ENCODE data around the gene CHRDL1.
"Not testable (repeated sequence)": the region's sequence is repeated elsewhere in the genome, so short reads cannot be mapped to it uniquely, and the experiment has no call there.

The CHRDL1 gene, protein sequence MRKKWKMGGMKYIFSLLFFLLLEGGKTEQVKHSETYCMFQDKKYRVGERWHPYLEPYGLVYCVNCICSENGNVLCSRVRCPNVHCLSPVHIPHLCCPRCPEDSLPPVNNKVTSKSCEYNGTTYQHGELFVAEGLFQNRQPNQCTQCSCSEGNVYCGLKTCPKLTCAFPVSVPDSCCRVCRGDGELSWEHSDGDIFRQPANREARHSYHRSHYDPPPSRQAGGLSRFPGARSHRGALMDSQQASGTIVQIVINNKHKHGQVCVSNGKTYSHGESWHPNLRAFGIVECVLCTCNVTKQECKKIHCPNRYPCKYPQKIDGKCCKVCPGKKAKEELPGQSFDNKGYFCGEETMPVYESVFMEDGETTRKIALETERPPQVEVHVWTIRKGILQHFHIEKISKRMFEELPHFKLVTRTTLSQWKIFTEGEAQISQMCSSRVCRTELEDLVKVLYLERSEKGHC

DNA sequence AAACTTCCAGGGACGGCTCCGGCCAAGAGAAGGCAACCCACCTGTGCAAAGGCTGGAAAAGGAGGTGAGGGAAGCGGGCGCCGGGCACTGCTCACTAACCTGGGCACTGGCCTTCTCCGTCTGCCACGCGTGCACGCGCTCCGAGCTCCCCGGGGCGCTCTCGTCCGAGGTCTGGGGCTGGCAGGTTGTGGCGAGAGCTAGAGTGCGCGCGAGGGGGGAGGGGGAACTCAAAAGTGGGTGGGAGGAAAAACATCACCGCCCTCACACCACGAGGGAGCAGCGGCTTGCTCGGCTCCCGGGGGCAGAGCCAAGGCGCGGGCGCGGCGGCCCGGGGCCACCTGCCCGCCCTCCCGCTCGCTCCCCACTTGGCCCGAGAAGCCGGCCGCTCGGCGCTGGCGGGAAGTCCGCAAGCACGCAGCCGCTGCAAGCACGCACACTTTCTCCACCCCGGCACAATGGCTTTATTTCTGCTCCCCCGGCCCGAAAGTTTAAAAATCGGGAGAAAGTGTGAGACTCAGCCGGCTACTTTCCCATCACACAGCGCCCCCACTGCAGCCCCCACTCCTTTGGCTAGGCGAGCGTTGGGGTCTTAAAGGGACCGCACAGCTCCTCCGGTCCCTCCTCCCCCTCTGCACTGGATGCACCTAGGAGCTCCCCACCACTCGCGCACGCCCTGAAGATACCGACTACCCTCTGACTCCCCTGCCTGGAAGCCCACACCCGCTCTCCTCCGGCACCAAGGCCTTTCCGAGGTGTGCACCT lies at the start of gene CHRDL1:
TSS of gene CHRDL1 (minus strand) at position 173 of the 762 bp plus-strand sequence. CDS start 3,636 bp downstream, outside the sequence.
- in situ Hi-C loops (cut with MboI; ENCODE audit: low sequenced_read_pairs, unreplicated experiment), result no loop called here
- peak; percentile 11 for DNase-seq (ENCODE audit: low spot score)
- TF ChIP-seq, protein P1, sequence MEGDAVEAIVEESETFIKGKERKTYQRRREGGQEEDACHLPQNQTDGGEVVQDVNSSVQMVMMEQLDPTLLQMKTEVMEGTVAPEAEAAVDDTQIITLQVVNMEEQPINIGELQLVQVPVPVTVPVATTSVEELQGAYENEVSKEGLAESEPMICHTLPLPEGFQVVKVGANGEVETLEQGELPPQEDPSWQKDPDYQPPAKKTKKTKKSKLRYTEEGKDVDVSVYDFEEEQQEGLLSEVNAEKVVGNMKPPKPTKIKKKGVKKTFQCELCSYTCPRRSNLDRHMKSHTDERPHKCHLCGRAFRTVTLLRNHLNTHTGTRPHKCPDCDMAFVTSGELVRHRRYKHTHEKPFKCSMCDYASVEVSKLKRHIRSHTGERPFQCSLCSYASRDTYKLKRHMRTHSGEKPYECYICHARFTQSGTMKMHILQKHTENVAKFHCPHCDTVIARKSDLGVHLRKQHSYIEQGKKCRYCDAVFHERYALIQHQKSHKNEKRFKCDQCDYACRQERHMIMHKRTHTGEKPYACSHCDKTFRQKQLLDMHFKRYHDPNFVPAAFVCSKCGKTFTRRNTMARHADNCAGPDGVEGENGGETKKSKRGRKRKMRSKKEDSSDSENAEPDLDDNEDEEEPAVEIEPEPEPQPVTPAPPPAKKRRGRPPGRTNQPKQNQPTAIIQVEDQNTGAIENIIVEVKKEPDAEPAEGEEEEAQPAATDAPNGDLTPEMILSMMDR (IDR thresholded peaks at IDR 0.05; ENCODE audit: borderline replicate concordance, control extremely low read depth, extremely low read depth, insufficient read depth, missing control alignments), result no peak

DNA sequence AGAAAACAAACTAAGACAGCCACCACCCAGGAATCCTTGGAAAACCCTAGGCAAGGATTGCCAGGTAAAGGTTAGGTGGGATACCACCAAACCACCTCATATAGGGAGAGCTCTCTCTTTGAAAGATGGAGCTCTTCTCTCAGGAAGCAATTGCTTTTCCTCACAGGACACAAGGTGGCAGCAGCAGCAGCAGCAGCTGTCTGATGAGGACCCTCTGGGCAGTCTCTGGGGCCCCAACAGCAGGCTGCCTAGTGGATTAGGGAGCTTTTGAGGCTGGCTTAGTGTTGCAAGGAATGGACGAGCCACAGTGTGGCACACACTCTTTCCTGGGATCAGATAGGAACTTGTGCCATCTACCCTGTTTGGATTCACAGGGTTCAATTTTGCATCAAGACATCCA lies 41.4 kb upstream of the CHRDL1 start:
- TF ChIP-seq, protein P1 (IDR thresholded peaks at IDR 0.05; ENCODE audit: borderline replicate concordance, control extremely low read depth, extremely low read depth, insufficient read depth, missing control alignments), result peak; percentile 29
- in situ Hi-C loops (cut with MboI; ENCODE audit: low sequenced_read_pairs, unreplicated experiment), result no loop called here
- DNase-seq (ENCODE audit: low spot score), result no peak

DNA sequence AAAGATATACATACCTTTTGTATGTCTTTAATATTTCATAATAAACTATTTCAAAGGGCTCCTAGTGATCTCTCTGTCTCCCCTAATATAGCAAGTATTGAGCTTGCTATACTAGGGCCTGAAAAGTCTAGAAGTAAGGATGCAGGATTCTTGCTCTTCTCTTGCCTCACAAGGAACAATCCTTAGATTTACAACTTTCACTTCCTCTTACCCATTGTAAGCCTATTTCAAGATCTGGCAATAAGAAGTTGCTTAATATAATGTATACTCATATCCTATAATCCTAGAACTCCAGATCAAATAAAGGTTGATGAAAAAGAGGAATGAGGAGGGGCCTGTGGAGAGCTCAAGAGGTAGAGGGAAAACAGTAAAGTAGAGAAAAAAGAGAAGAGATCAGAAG lies 40.8 kb upstream of the CHRDL1 start:
- TF ChIP-seq, protein P1 (IDR thresholded peaks at IDR 0.05; ENCODE audit: borderline replicate concordance, control extremely low read depth, extremely low read depth, insufficient read depth, missing control alignments), result no peak
- no peak for DNase-seq (ENCODE audit: low spot score)
- in situ Hi-C loops (cut with MboI; ENCODE audit: low sequenced_read_pairs, unreplicated experiment), result no loop called here

DNA sequence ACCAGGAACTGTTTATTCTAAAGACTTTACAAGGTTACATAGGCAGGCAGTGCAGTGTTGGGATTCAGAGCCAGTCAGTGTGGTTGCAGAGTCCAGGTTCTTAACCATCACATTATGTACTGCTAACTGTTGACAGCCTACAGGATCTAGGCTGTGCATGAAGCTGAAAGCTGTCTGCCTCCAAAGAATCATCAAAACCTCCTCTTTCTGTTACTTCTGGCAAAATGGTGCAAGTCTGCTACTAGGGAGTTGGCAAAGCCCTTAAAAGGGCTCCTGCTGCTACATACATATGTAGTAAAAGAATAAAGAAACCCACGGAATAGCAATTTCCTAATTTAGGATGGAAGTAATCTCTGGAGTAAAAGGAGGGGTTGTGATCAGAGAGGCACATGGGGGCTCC lies 40.4 kb upstream of the CHRDL1 start:
- DNase-seq (ENCODE audit: low spot score), result no peak
- TF ChIP-seq, protein P1 (IDR thresholded peaks at IDR 0.05; ENCODE audit: borderline replicate concordance, control extremely low read depth, extremely low read depth, insufficient read depth, missing control alignments), result no peak
- in situ Hi-C loops (cut with MboI; ENCODE audit: low sequenced_read_pairs, unreplicated experiment), result no loop called here

DNA sequence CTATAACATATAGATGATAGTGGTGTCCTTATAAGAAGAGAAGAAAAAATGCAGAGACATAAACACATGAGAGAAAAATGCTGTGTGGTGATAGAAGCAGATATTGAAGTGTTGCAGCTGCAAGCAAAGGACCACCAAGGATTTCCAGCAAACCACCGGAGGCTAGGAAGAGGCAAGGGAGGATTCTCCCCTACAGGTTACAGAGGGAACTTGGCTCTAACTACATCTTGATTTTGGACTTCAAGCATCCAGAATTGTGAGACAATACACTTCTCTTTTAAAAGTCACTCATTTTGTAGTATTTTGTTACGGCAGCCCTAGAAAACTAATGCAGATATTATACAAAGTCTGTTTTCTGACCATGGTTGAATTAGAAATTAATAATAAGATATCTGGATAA lies 30.4 kb upstream of the CHRDL1 start:
- in situ Hi-C loops (cut with MboI; ENCODE audit: low sequenced_read_pairs, unreplicated experiment), result no loop called here
- TF ChIP-seq, protein P1 (IDR thresholded peaks at IDR 0.05; ENCODE audit: borderline replicate concordance, control extremely low read depth, extremely low read depth, insufficient read depth, missing control alignments), result no peak
- DNase-seq (ENCODE audit: low spot score), result no peak

DNA sequence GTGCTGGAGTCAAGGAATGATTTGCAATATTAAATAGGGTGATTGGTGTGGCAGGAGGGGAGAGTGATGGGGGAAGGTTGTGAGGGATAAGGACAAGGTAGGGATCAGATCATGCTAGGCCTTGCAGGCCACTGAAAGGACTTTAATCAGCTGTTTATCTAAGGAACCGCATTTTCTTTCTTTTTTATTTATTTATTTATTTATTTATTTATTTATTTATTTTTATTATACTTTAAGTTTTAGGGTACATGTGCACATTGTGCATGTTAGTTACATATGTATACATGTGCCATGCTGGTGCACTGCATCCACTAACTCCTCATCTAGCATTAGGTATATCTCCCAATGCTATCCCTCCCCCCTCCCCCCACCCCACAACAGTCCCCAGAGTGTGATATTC lies 20.9 kb upstream of the CHRDL1 start:
- in situ Hi-C loops (cut with MboI; ENCODE audit: low sequenced_read_pairs, unreplicated experiment); DNase-seq (ENCODE audit: low spot score): not testable (repeated sequence)

DNA sequence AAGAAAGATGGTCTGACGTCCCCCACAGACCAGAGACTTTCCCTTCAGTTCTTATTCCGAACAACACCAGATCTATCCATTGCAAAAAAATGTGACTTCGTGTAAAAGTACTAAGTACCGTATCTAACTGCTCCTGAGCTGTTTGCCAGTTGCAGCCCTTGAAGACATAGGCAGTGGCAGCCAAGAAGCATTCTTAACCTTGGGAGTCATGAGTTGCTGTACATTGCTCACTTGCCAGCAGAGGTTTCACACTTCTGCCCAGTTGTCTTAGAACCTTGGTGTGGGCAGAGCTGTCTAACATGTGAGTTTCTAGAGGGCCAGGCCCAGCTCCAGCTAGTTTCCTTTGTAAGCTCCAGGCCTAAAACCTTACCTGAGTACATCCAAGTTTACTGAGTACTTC lies 10.5 kb upstream of the CHRDL1 start:
- in situ Hi-C loops (cut with MboI; ENCODE audit: low sequenced_read_pairs, unreplicated experiment), result no loop called here
- TF ChIP-seq, protein P1 (IDR thresholded peaks at IDR 0.05; ENCODE audit: borderline replicate concordance, control extremely low read depth, extremely low read depth, insufficient read depth, missing control alignments), result no peak
- no peak for DNase-seq (ENCODE audit: low spot score)
